Upper lobe of left lung (tissue), 6 donors: Measurements from ENCODE around the gene CCL22. TPM values are rescaled to one million over a fixed set of nuclear protein-coding genes. Genes with fewer than 3 reads are reported as not detected.
A peak's percentile ranks its signal among the peaks of the same experiment; 100 is the strongest.
"Not testable (repeated sequence)": the region's sequence is repeated elsewhere in the genome, so short reads cannot be mapped to it uniquely, and the experiment has no call there.

ENCODE experiments used
- ATAC-seq, 2 donors: fragments of 200-7000 bp; cut with Tn5 transposase; one replicate each; pipeline ENCODE4 v1.9.1; 2022; ENCODE audit warnings: mild to moderate bottlenecking in 2 of 2, moderate library complexity in 2 of 2; ENCODE audit not compliant: low FRiP score in 2 of 2
- DNase-seq, 2 donors: peaks; one replicate each; pipeline ENCODE4 v3.0.0-alpha.2; 2019 to 2020
- H3K27ac ChIP-seq, 4 donors: fragments of 200-600 bp; sonication (generic); one replicate each; pipeline ENCODE4 v1.5.1; 2016 to 2019
- H3K27me3 ChIP-seq, 4 donors: fragments of 200-600 bp; sonication (generic); one replicate each; pipeline ENCODE4 v1.5.1; 2017 to 2019
- H3K36me3 ChIP-seq, 4 donors: fragments of 200-600 bp; sonication (generic); one replicate each; pipeline ENCODE4 v1.5.1; 2016 to 2019
- H3K4me1 ChIP-seq, 4 donors: fragments of 200-600 bp; sonication (generic); one replicate each; pipeline ENCODE4 v1.5.1; 2018 to 2019
- H3K4me3 ChIP-seq, 4 donors: fragments of 200-600 bp; sonication (generic); one replicate each; pipeline ENCODE4 v1.5.1; 2017 to 2019; ENCODE audit warnings: mild to moderate bottlenecking in 2 of 4, moderate library complexity in 1 of 4
- H3K9me3 ChIP-seq, 4 donors: fragments of 200-600 bp; sonication (generic); one replicate each; pipeline ENCODE4 v1.5.1; 2018 to 2019
- EP300 ChIP-seq, 4 donors: sonication (generic); formaldehyde crosslinking; IDR thresholded peaks; one replicate each; pipeline ENCODE4 v1.5.1; 2017; ENCODE audit warnings: antibody characterized with exemption in 4 of 4, control low read depth in 2 of 4
- POLR2A ChIP-seq, 4 donors: fragments of 450-650 bp; IDR thresholded peaks; one replicate each; pipeline ENCODE4 v1.5.1; 2016 to 2017; ENCODE audit warnings: antibody characterized with exemption in 4 of 4, mild to moderate bottlenecking in 2 of 4
- POLR2AphosphoS5 ChIP-seq, 2 donors: sonication (generic); formaldehyde crosslinking; IDR thresholded peaks; one replicate each; pipeline ENCODE4 v1.5.1; 2017; ENCODE audit warnings: antibody characterized with exemption in 2 of 2
- WGBS, 2 donors: methylation state at CpG; one replicate each; pipeline ENCODE4 v1.1.5; 2017 to 2018; 5-methylcytosine and 5-hydroxymethylcytosine counted together
- total RNA-seq, 6 donors: library from RNA; depleted of rRNA in 4 of 6; stranded (reverse); fragments of >200 nt in 4 of 6; gene quantifications; one replicate each; pipeline versions ENCODE4 v1.1.0 to v1.2.1, GENCODE V29; 2016 to 2021
- TF ChIP-seq, protein P1 (sequence below), 6 experiments: fragments of 450-650 bp in 4 of 6; fragments of 200-600 bp in 2 of 6; sonication (generic) in 2 of 6; IDR thresholded peaks; one replicate each; pipeline ENCODE4 v1.5.1; 2016 to 2019; ENCODE audit warnings: antibody characterized with exemption in 6 of 6
- donor health status: DM: no; HTN: no; CAD: no; lungs with moderate emphysema.
- donor health status: DM: no; HTN: yes; CAD: no; lungs with severe emphysema.

CCL22 gene
- total RNA-seq, 6 donors from 2014 or later, result 0.39 to 4.7 (median 0.71) TPM; not detected in 2

DNA sequence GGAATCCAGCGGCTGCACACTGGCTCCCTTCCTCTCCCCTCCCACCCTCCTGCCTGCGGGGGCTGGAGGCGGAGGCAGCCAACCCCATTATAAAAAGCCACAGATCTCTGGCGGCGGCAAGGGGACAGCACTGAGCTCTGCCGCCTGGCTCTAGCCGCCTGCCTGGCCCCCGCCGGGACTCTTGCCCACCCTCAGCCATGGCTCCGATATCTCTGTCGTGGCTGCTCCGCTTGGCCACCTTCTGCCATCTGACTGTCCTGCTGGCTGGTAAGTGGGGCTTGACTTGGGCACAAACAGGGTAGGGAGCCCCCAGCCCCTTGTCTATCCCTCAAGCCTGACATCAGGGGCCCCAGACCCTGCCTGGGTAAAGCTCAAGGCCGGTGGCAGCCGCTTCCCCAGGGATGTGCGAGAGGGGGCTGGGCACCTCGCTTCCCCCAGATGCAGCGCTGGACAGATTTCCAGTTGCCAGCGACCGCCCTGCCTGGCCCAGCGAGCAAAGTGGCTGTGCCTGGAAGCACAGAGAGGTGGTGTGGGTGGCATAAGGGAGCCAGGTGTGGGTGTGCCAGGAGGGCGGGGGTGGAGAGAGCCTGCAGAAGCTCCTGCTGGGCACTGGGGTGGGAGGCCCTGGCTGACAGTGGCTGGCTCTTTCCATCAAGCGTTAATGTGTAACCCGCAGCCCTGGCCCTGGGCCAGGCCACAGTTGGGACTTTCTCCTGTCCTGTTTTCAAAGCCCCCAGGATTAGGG lies 14.0 kb downstream of the CCL22 start, which contains the start of gene CX3CL1:
Gene CX3CL1, plus strand, starts transcription at position 119 of the 745 bp plus-strand sequence. Its CDS starts 79 bp downstream, at position 198.
- 40 to 43% methylated on average over 13 of the region's 23 CpGs for WGBS, 2 donors
- ATAC-seq, result peak; percentile 44 to 76

DNA sequence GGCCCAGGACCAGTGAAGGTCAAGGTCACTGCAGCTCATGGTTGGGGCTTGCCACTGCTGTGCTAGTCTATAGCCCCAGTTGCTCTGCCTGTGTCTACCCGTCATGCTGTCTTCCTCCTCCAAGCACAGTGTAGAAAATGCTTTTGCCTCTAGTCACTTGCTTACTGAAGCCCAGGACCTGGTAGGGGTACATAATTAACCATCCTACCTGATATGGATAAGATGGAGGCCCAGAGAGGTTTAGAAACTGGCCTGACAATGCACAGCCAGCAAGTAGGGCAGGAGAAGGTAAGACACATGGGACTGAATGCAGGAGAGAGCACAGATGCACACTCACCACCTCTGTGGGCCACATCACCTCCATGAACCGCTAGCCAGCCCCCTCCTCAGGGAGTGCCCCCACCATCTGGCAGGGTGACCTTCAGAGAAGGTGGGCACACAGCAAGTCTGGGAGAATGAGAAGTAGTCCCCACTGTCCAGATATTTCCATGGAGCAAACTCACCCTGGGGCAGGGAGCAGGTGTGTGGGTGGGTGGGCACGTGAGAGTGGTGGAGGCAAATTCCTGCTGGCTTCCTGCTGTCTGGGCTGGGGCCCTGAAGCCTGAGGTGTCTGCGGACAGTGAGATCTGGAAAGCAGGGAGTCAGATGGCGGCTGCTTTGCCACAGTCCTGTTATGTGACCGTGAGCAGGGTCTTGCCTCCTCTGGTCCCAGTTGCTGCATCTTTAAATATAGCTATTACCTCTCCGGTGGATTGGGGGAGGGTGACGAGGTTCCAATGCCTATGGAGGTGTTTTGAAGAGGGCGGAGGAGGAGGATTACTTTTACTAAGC lies 14.7 kb downstream of the CCL22 start:
- Histone ChIP-seq H3K36me3 (no peaks in the 10 kb centered on the region), H3K27me3 (no peaks in the 10 kb centered on the region), H3K4me1 (peaks cover 8 to 29% (median 17%) of the 10 kb centered on the region in 4 donors), H3K9me3 (no peaks in the 10 kb centered on the region), H3K27ac (peak overlapping the region; percentile 86 to 94 (median 91)), H3K4me3 (peak overlapping the region; percentile 51 to 63 (median 54))
- DNase-seq (no peak), ATAC-seq (no peak)
- WGBS, 2 donors, result 57 to 67% methylated on average over 5 to 8 of the region's 9 CpGs
- TF ChIP-seq, protein P1, sequence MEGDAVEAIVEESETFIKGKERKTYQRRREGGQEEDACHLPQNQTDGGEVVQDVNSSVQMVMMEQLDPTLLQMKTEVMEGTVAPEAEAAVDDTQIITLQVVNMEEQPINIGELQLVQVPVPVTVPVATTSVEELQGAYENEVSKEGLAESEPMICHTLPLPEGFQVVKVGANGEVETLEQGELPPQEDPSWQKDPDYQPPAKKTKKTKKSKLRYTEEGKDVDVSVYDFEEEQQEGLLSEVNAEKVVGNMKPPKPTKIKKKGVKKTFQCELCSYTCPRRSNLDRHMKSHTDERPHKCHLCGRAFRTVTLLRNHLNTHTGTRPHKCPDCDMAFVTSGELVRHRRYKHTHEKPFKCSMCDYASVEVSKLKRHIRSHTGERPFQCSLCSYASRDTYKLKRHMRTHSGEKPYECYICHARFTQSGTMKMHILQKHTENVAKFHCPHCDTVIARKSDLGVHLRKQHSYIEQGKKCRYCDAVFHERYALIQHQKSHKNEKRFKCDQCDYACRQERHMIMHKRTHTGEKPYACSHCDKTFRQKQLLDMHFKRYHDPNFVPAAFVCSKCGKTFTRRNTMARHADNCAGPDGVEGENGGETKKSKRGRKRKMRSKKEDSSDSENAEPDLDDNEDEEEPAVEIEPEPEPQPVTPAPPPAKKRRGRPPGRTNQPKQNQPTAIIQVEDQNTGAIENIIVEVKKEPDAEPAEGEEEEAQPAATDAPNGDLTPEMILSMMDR (IDR thresholded peaks at IDR 0.05), result no peak
- TF ChIP-seq POLR2AphosphoS5 (IDR thresholded peaks at IDR 0.05) (no peak), EP300 (IDR thresholded peaks at IDR 0.05) (no peak), POLR2A (IDR thresholded peaks at IDR 0.05) (no peak)

More for the DNA sequence above, 14.0 kb downstream of the CCL22 start, which contains the start of gene CX3CL1:
- TF ChIP-seq, protein P1 (IDR thresholded peaks at IDR 0.05), result peak in 2 of 6 experiments; percentile 19 to 39
- TF ChIP-seq POLR2A (IDR thresholded peaks at IDR 0.05) (peak in 3 of 4 donors; percentile 77 to 87 (median 79)), EP300 (IDR thresholded peaks at IDR 0.05) (no peak), POLR2AphosphoS5 (IDR thresholded peaks at IDR 0.05) (peak; percentile 62 to 89)
- Histone ChIP-seq H3K4me1 (peaks cover 3 to 24% (median 14%) of the 10 kb centered on the region in 4 donors), H3K36me3 (no peaks in the 10 kb centered on the region), H3K9me3 (no peaks in the 10 kb centered on the region), H3K27me3 (no peaks in the 10 kb centered on the region), H3K4me3 (peak within 1 kb of the TSS; percentile 49 to 63 (median 54)), H3K27ac (peak within 1 kb of the TSS; percentile 86 to 94 (median 91))
- DNase-seq, result peak; percentile 52 to 79

DNA sequence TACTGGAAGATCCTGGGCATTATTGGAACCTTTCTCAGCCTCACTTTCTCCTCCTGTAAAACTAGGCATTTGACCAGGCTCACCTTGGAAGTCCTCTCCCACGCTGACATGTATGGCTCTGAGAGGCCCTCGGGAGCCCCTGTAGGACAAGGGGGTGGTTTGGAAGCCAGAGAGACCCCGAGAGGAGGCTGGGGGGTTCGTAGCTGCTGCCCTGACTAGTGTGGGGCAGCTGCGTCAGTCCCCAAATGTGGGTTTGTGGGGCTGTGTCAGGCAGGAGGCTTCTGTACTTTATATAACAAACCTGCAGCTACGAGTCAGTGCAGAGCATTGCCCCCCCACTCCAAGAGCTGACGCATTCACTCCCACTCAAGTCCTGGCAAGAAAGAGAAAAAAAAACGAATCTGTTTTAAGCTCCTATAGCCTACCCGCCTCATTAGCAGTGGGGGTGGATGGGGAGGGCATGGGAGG lies 15.5 kb downstream of the CCL22 start:
- Histone ChIP-seq H3K36me3 (no peaks in the 10 kb centered on the region), H3K27ac (peak overlapping the region; percentile 86 to 94 (median 91)), H3K4me1 (peaks cover 14 to 35% (median 21%) of the 10 kb centered on the region in 4 donors), H3K4me3 (peak overlapping the region; percentile 51 to 63 (median 54)), H3K27me3 (no peaks in the 10 kb centered on the region), H3K9me3 (no peaks in the 10 kb centered on the region)
- DNase-seq, result no peak
- WGBS, 2 donors, result 59 to 61% methylated on average over 8 to 9 of the region's 9 CpGs
- ATAC-seq, result no peak
- no peak for TF ChIP-seq POLR2A (IDR thresholded peaks at IDR 0.05)
- TF ChIP-seq EP300 (IDR thresholded peaks at IDR 0.05), result no peak
- TF ChIP-seq, protein P1 (IDR thresholded peaks at IDR 0.05), result no peak
- no peak for TF ChIP-seq POLR2AphosphoS5 (IDR thresholded peaks at IDR 0.05)

DNA sequence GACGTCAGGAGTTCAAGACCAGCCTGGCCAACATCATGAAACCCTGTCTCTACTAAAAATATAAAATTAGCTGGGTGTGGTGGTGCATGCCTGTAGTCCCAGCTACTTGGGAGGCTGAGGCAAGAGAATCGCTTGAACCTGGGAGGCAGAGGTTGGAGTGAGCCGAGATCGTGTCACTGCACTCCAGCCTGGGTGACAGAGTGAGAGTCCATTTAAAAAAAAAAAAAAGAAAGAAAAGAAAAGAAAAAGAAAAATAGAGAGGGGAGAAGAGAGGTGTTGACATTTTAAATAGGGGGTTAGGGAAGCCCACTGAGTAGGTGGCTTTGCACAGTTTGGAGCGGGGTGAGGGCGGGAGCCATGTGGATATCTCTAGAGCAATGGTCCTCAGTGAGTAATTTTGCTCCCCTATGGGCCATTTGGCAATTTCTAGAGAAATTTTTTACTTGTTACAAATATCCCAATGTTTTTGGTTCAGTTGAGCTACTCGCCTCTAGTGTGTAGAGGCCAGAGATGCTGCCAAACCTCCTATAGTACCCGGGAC lies 16.4 kb downstream of the CCL22 start:
- Histone ChIP-seq H3K4me1 (peaks cover 16 to 42% (median 28%) of the 10 kb centered on the region in 4 donors), H3K4me3 (peak overlapping the region in 2 of 4 donors; percentile 51 to 63), H3K27ac (peak overlapping the region in 3 of 4 donors; percentile 86 to 93 (median 89))
- not testable (repeated sequence) for H3K27me3 ChIP-seq, DNase-seq, H3K9me3 ChIP-seq, H3K36me3 ChIP-seq, ATAC-seq
- 76 to 81% methylated on average over 8 of the region's 8 CpGs for WGBS, 2 donors
